ENCODE measurements around the gene INTS3. TPM values are rescaled to one million over a fixed set of nuclear protein-coding genes. Genes with fewer than 3 reads are reported as not detected.

Gene INTS3
- total and polyA plus RNA-seq, 9 of the 15 experiments (the other 6 are each of a cell fraction or from before 2014, with no cell fraction given): 6.3 to 24.1 (median 14.3) TPM

- TF ChIP-seq ATF4 (CRISPR knock-in tag; IDR thresholded peaks at IDR 0.05): peak; percentile 53; the same call in 1 of the 2 replicates
Measured at GRCh38 chr1:153805886-153806719, 78.3 kb downstream of the INTS3 start (continued).

- in situ Hi-C loops (cut with MboI): no loop called here
- Histone ChIP-seq H3K4me1 (replicated peaks in 1 of 2; ENCODE audit: control insufficient read depth in 2 of 2, insufficient read depth in 2 of 2, low read length in 2 of 2) (no peaks in the 10 kb centered on the region), H3K36me3 (ENCODE audit: control insufficient read depth, insufficient read depth, low read length) (peaks cover 78% of the 10 kb centered on the region), H3K27me3 (ENCODE audit: control insufficient read depth in 2 of 2, insufficient read depth in 2 of 2, low read length in 2 of 2) (no peaks in the 10 kb centered on the region), H4K20me1 (replicated peaks; ENCODE audit: control insufficient read depth, insufficient read depth, low read length) (no peaks in the 10 kb centered on the region), H3K9me1 (ENCODE audit: control insufficient read depth, insufficient read depth, low read length) (no peaks in the 10 kb centered on the region), H2AFZ (ENCODE audit: low read depth, low read length) (no peak overlapping the region), H3K9me3 (replicated peaks; ENCODE audit: control insufficient read depth, insufficient read depth, low read depth, low read length) (no peaks in the 10 kb centered on the region), H3K9ac (ENCODE audit: insufficient read depth in 1 of 2, low read depth in 2 of 2, low read length in 2 of 2) (no peak overlapping the region), H3K27ac (ENCODE audit: extremely low read depth, low read depth, low read length) (no peak overlapping the region), H3K4me2 (ENCODE audit: insufficient read depth, low read length) (no peak overlapping the region), H3K79me2 (ENCODE audit: control insufficient read depth, insufficient read depth, low read length) (no peaks in the 10 kb centered on the region), H3K4me3 (no peak overlapping the region)
- no TSS peak for BruUV-seq (replicated peaks)
- no peak for ATAC-seq
- POLR2A ChIA-PET: interaction anchor here (0.6 to 2.3 kb wide), 5 partner anchors 10 to 174 kb away, joined by 3 to 7 read pairs (median 6); partner anchors contain the start of genes DENND4B and RPS27
- WGBS (ENCODE audit: insufficient coverage, low coverage, missing lambda C conversion rate): 95% methylated on average over 13 of the region's 13 CpGs
- intact Hi-C loops (cut with micrococcal nuclease): no loop called here
- no peak for FAIRE-seq
- DNase-seq (ENCODE audit: extremely low read depth in 1 of 4, low spot score in 3 of 4): no peak
- CTCF ChIA-PET (ENCODE audit: low intra/inter-chr PET ratio): no interaction called here
- TF ChIP-seq ZNF217 (CRISPR knock-in tag; IDR thresholded peaks at IDR 0.05) (no peak), MBD1 (CRISPR knock-in tag; IDR thresholded peaks at IDR 0.05) (no peak), THRA (IDR thresholded peaks at IDR 0.05) (no peak), MXI1 (IDR thresholded peaks at IDR 0.05; ENCODE audit: low read depth, low read length) (no peak), SRSF7 (optimal IDR thresholded peaks at IDR 0.05; ENCODE audit: low read depth, low read length) (no peak), ZNF778 (CRISPR knock-in tag; IDR thresholded peaks at IDR 0.05) (no peak), HOMEZ (CRISPR knock-in tag; IDR thresholded peaks at IDR 0.05) (no peak), NCOA1 (IDR thresholded peaks at IDR 0.05; ENCODE audit: low read depth) (no peak)
Measured at GRCh38 chr1:153816283-153816889, 88.5 kb downstream of the INTS3 start.

Data from K562 (cell line).